GM23338 (cell line): ENCODE results near the gene C11orf98. TPM values are rescaled to one million over a fixed set of nuclear protein-coding genes. Genes with fewer than 3 reads are reported as not detected.

Experiments used
- ETS1 ChIP-seq: IDR thresholded peaks from 2 replicates; pipeline ENCODE4 v1.6.1; 2016; ENCODE audit warnings: antibody characterized with exemption
- EZH2 ChIP-seq: fragments of 200-600 bp; sonication (generic); IDR thresholded peaks from one replicate; pipeline ENCODE4 v1.8.0; 2017; ENCODE audit warnings: antibody characterized with exemption, mild to moderate bottlenecking, low read depth; ENCODE audit not compliant: unreplicated experiment
- REST ChIP-seq: IDR thresholded peaks from one replicate; pipeline ENCODE4 v1.6.1; 2018; ENCODE audit warnings: antibody characterized with exemption; ENCODE audit not compliant: unreplicated experiment
- ZNF462 ChIP-seq: fragments of 250-450 bp; sonication (Bioruptor Pico); IDR thresholded peaks from 2 replicates; pipeline ENCODE4 v1.5.0; 2020; ENCODE audit warnings: mild to moderate bottlenecking, moderate library complexity
- polyA plus RNA-seq: library from polyadenylated mRNA; unstranded; fragments of >200 nt; fragmentation: Nextera tagmentation; extraction: Ambion mirVana; gene quantifications from 2 replicates; pipeline ENCODE4 v1.2.1, GENCODE V29; 2016
- total RNA-seq: library from RNA; depleted of rRNA; stranded (reverse); fragments of >200 nt; shearing (Covaris generic); gene quantifications from 2 replicates; pipeline ENCODE4 v1.2.3, GENCODE V29; 2014

C11orf98 gene
- total and polyA plus RNA-seq, 2 experiments from 2014 or later, result 132 to 479 TPM

GRCh38 chr11:62677156-62677555, 12.1 kb upstream of the C11orf98 start (continued):
- TF ChIP-seq ZNF462 (CRISPR knock-in tag), result no peak
- no peak for TF ChIP-seq REST
- no peak for TF ChIP-seq ETS1
- no peak for TF ChIP-seq EZH2
